Stimulated activated CD8-positive, alpha-beta memory T cell treated with anti-CD3 and anti-CD28 coated beads, Interleukin-7, amount 100 ng/mL, for 1 hour (primary cell): Measurements from ENCODE around the gene LILRA1.
"Not testable (repeated sequence)": the region's sequence is repeated elsewhere in the genome, so short reads cannot be mapped to it uniquely, and the experiment has no call there.

ENCODE experiments used
- DNase-seq, 2 donors: peaks; one replicate each; pipeline ENCODE4 v3.0.0-alpha.2; 2020; ENCODE audit warnings: low read depth in 2 of 2

Gene LILRA1

GRCh38 chr19:54577334-54577733 is 16.1 kb upstream of the LILRA1 start:
- no peak for DNase-seq

- DNase-seq = not testable (repeated sequence)
Measured at GRCh38 chr19:54578268-54578667, 15.2 kb upstream of the LILRA1 start.

DNA sequence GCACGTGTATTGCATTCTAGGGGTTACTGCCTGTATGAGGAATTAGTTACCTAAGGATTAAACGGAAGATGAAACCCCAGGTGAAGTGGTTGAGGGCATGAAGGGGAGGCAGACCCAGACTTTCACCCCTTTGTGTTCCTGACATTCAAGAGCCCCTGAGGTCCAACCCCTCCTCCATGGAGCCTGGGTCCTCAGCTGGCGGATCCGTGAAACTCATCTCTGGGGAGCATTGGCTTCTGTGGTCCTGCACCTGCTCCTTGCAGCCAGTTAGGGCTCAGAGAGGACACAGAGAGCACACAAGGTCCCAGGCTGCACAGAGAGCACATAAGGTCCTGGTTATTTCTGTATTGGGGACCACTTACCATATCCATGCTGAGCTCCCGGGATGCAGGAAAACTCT is 7.0 kb upstream of the LILRA1 start:
- no peak for DNase-seq

- no peak for DNase-seq
Measured at GRCh38 chr19:54587026-54587425, 6.4 kb upstream of the LILRA1 start.

- not testable (repeated sequence) for DNase-seq
Measured at GRCh38 chr19:54593931-54594626, 647 bp downstream of the LILRA1 start.

DNA sequence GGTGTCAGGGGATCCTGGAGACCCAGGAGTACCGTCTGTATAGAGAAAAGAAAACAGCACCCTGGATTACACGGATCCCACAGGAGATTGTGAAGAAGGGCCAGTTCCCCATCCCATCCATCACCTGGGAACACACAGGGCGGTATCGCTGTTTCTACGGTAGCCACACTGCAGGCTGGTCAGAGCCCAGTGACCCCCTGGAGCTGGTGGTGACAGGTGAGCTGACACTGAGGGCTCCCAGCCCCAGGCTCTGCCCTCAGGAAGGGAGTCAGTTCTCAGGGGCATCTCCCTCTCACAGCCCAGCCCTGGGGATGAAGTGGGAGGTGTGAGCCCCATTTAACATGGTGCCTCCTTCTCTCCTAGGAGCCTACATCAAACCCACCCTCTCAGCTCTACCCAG is 1.3 kb downstream of the LILRA1 start:
- DNase-seq = no peak

- not testable (repeated sequence) for DNase-seq
Measured at GRCh38 chr19:54595680-54596436, 2.4 kb downstream of the LILRA1 start.

DNA sequence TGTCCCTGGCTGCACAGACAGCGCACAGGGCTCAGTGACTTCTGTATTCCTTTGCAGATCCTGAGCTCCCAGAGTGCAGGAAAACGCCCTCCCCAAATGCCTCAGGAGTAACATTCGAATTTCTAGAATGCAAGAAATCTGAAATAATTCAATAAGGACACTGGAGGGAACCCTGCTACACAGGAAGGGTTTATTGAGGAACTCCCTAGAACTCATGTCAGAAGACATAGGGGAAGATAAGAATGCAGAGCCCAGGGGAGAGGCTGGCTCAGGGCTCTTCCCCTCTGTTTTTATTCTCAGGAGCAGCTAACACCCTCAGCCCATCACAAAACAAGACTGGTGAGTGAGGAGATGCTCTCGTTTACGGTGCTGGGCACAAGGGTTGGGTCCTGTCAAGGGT is 6.8 kb downstream of the LILRA1 start:
- no peak for DNase-seq

DNA sequence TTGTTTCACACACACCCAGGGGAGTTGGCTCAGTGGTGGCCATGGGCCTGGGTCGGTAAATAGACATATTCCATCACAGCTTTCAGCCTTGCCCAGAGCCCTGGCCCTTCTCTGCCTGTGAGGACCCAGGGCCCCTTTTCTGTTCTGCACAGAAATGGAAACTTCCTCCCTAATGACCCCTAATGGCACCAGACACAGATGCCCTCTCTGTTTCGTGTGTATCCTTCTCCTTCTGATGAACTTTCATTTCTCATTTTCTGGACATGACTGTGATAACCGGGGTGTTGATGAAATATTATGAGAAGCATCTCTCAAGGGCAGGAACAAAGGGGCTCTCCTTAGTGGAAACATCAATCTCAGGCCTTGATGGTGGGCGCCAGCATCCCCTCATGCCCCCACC is 12.8 kb downstream of the LILRA1 start:
- DNase-seq = no peak

DNA sequence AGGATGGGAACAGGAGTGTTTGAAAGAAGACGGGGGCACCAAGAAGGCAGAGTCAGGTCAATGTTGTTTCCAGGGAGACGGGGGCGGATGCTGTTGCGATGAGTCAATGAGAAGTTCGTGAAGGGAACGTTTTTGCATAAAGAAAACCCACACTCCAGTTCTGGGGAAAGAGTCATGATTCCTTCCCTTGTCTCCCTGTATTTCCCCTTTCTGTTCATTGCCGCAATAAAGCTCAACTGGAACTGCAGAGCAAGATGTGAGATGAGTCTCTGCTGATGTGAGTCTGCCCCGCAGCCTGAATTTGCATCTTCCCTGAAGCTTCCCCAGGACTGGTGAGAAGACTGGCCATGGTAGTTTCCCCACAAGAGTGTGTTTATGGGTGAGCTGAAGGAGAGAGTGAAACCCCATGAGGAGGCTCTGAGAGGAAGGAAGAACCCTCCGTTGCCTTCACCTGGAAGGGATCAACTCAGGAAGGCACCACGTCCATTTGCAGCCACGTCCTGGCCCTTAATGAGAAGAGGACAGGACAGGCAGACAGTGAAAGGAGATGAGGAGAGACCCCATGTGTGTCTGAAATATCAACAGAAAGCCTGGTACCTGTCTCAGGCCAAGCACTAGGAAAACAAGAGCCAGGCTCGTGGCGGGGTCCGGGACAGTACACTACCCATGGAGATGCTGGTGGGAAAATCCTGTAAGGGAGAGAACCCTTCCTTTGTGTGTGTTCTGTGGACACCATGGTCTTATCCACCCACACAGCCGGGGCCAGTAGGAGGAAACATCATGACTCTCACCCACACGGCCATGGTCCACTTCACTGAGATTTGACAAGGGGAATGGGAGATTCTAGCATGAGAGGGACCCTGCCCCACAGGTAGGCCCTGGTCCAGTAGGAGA is 13.7 kb downstream of the LILRA1 start:
- DNase-seq = no peak

- no peak for DNase-seq
Measured at GRCh38 chr19:54607785-54608150, 14.3 kb downstream of the LILRA1 start.

DNA sequence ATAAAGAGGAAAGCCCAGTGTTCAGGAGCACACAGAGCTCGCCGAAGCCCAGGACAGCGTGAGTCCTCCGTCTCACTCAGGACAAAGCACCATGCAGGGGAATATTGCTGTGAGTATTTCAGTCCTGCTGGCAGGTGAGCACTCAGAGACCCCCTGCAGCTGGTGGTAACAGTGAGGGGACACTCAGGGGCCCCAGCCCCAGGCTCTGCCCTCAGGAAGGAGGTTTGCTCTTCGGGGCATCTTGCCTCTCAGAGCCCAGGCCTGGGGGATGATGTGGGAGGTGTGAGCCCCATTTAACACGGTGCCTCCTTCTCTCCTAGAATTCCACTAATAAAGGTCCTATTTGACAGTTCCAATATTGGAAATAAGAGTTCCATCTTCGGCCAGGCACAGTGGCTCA is 14.8 kb downstream of the LILRA1 start:
- no peak for DNase-seq

DNA sequence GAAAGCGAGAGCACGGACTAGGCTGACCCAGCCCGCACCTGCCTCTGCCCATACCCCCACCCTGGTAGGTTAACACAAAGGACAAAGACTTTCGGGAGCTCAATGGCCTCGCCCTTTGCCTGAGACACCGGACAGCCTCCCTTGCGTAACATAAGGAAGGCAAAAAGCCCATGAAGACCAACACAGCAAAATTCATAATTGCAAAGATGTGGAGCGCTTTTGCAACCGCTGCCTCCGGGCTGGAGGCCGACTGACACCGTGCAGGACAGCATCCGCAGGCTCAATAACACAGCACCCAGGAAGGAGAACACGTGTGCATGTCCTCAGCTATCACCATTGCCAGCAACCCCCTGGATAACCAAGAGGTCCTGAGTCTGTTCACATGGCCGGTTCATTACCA is 15.4 kb downstream of the LILRA1 start:
- no peak for DNase-seq

- DNase-seq = no peak
Measured at GRCh38 chr19:54609356-54609791, 15.9 kb downstream of the LILRA1 start.

DNA sequence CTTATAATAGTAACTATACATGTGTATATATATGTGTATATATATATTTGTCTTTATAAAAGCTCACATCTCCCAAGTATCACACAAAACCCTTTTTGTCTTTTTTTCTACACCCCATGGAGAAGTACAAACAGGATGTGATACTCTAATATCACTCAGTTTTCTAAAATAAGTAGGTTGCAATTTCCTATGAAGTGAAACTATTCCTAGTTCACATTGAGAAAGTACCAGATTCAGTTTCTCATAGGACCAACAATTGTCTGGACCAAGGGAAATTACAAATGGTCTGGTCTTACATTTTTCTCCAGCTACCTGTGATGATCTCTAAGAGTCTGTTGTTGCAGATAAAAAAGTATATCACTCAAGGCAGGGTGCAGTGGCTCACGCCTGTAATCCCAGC is 19.0 kb downstream of the LILRA1 start:
- DNase-seq = no peak

- DNase-seq = no peak
Measured at GRCh38 chr19:54614726-54615125, 21.3 kb downstream of the LILRA1 start.

DNA sequence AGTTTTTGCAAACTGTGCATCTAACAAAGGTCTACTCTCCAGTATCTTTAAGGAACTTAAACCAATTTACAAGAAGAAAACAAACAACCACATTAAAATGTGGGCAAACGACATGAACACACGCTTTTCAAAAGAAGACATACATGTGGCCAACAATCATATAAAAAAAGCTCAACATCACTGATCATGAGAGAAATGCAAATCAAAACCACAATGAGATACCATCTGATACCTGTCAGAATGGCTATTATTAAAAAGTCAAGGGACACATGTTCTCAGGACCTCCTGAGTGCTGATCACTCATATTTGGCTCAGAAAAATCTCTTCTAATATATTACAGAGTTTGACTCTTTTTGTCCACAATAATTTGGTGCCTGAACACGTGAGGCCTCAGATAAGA is 22.6 kb downstream of the LILRA1 start:
- DNase-seq = no peak

DNA sequence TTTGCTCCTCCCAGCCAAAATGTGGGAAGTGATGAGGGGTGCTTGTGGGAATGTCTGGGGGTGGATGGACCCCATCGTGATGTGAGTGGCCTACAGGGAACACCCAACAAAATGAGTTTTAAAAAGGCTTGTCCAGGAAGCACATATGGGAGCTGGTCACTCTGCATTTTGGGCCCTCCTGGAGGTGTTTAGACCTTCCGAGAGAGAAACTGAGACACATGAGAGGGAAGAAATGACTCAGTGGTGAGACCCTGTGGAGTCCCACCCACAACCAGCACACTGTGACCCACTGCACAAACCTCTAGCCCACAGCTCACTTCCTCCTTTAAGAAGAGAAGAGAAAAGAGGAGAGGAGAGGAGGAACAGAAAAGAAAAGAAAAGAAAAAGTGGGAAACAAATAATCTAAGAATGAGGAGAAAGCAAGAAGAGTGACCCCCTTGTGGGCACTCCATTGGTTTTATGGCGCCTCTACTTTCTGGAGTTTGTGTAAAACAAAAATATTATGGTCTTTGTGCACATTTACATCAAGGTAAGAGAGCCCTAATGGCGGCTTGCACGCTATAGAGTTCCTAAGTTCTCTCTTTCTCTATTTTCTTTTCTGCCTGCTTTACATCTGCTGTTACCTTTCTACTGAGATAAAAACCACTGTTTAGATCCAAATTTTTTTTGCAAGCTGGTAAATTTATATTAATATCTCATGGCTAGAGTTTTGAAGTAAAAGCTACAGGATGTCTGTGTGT is 23.6 kb downstream of the LILRA1 start:
- DNase-seq = no peak

GRCh38 chr19:54620464-54620863 is 27.0 kb downstream of the LILRA1 start:
- no peak for DNase-seq

- DNase-seq = no peak
Measured at GRCh38 chr19:54622431-54622830, 29.0 kb downstream of the LILRA1 start.

DNA sequence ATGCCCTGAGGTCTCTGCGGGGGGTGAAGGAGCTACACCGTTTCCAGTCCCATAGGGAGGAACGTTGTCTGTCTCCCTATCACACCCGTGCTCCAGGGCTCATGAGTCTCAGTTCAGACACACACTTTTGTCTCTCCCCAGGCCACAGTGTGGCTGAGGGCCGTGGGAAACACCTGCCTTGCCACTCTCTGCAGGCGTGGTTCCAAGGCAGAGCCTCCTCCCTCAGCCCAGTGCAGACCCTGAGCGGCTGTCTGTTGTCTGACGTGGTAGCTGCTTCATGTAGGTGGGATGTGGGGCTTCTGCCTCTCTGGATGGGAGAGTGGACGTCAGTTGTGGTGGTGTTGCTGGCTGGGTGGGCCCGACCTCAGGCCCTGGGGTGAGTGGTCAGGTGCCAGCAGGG is 30.8 kb downstream of the LILRA1 start:
- not testable (repeated sequence) for DNase-seq
